Tibial artery (tissue), 4 donors: Measurements from ENCODE around the gene UNK.

ENCODE experiments used
- DNase-seq, 2 donors: peaks; one replicate each; pipeline ENCODE4 v3.0.0-alpha.2; 2019
- H3K27ac ChIP-seq, 2 donors: fragments of 200-600 bp; sonication (generic) in 1 of 2; 1 replicate in 1 of 2; 2 replicates in 1 of 2; pipeline ENCODE4 v1.5.1; 2018 to 2019; ENCODE audit warnings: mild to moderate bottlenecking in 1 of 2
- H3K27me3 ChIP-seq, 2 donors: fragments of 200-600 bp; sonication (generic) in 1 of 2; one replicate each; pipeline versions ENCODE4 v1.5.1 to v1.6.0; 2016 to 2019
- H3K36me3 ChIP-seq, 3 donors: fragments of 200-600 bp; sonication (generic) in 2 of 3; one replicate each; pipeline ENCODE4 v1.5.1; 2016 to 2019; ENCODE audit warnings: mild to moderate bottlenecking in 2 of 3
- H3K4me1 ChIP-seq, 4 donors: fragments of 200-600 bp; sonication (generic) in 2 of 4; 1 replicate in 3 of 4; 2 replicates in 1 of 4; pipeline ENCODE4 v1.5.1; 2016 to 2019
- H3K4me3 ChIP-seq, 2 donors: fragments of 200-600 bp; sonication (generic) in 1 of 2; 1 replicate in 1 of 2; 2 replicates in 1 of 2; pipeline ENCODE4 v1.5.1; 2018 to 2019; ENCODE audit warnings: mild to moderate bottlenecking in 2 of 2
- H3K9me3 ChIP-seq, 3 donors: fragments of 200-600 bp; sonication (generic) in 1 of 3; one replicate each; pipeline ENCODE4 v1.5.1; 2016 to 2019
- CTCF ChIP-seq, 2 experiments: fragments of 200-600 bp in 1 of 2; fragments of 450-650 bp in 1 of 2; IDR thresholded peaks; one replicate each; pipeline ENCODE4 v1.5.1; 2017 to 2019; ENCODE audit warnings: antibody characterized with exemption in 2 of 2, mild to moderate bottlenecking in 1 of 2, moderate library complexity in 1 of 2
- intact Hi-C: fragments of 100-400 bp; cut with DNase I; formaldehyde crosslinking; loops from one replicate; pipeline ENCODE4 v1.15.0; 2023; ENCODE audit warnings: low total_unique reads

UNK gene

DNA sequence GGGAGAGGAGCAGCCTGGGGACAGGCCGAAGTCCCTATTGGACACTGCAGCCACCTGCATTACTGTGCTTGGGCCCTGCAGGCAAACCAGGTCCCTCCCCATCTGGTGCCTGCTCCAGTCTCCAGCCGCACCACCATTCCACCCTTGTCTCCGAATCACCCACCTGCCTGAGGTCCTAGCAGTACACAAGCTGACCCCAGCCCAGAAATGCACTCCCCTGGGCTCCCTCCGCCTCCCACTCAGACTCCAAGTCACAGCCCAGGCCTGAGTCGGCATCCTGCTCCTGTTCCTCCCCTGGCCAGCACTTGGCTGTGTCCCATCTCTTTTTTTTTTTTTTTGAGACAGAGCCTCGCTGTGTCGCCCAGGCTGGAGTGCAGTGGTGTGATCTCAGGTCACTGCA is 53.3 kb downstream of the UNK start:
- peaks cover 0 to 64% (median 28%) of the 10 kb centered on the region in 3 donors for H3K36me3 ChIP-seq
- intact Hi-C loops, result no loop called here
- peaks cover 0 to 6% (median 3%) of the 10 kb centered on the region in 4 donors for H3K4me1 ChIP-seq

GRCh38 chr17:75838410-75838809 is 53.8 kb downstream of the UNK start:
- intact Hi-C loops, result no loop called here

More for the DNA sequence above, 53.3 kb downstream of the UNK start:
- Histone ChIP-seq H3K27me3 (no peaks in the 10 kb centered on the region), H3K9me3 (no peaks in the 10 kb centered on the region), H3K4me3 (no peak overlapping the region), H3K27ac (no peak overlapping the region)
- no peak for TF ChIP-seq CTCF (IDR thresholded peaks at IDR 0.05)
- DNase-seq, result no peak

DNA sequence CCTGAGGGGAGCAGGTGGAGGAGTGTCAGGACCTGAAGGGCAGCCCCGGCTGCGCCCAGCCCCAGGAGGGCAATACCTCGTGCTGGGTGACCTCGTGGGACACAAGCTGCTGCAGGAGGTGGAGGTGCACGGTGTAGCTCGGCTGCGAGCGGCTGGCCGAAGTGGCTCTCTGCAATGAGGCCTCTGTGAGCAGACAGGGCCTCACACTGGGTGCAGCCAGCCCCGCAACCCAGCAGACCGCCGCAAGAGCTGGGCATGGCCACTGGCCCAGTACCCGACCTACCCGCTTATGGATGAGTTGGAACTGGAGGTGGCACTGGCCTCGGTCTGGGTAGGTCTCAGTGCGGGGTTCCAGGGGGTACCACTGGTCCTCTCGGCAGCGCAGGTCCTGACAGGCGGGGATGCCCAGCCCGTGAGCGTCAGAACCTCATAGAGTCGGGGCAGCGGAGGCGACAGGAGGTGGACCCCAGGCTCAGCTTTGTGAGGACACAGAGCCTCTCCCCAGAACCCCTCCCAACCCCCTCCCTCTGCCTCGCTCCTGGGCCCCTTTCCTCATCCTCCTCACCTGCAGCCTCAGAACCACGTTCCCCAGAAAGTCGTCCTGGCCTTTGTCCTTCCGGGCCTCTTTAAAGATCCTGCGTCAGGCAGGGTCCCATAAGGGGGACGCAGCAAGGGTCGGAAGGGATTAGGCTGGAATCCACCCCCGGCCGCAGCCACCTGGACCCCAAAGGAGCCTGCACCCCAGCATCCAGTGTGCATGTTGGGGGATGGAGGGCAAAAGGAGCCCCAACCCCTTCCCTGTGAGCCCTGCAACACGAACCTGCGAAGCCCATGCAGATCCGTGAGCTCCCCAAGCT is 55.6 kb downstream of the UNK start:
- H3K27ac ChIP-seq, result no peak overlapping the region

More at GRCh38 chr17:75838410-75838809, 53.8 kb downstream of the UNK start:
- H3K36me3 ChIP-seq, result peaks cover 0 to 62% (median 26%) of the 10 kb centered on the region in 3 donors
- peaks cover 0 to 6% (median 3%) of the 10 kb centered on the region in 4 donors for H3K4me1 ChIP-seq
- DNase-seq, result no peak
- no peaks in the 10 kb centered on the region for H3K27me3 ChIP-seq
- H3K27ac ChIP-seq, result no peak overlapping the region
- no peak for TF ChIP-seq CTCF (IDR thresholded peaks at IDR 0.05)
- H3K4me3 ChIP-seq, result no peak overlapping the region
- no peaks in the 10 kb centered on the region for H3K9me3 ChIP-seq

GRCh38 chr17:75840799-75841164 is 56.2 kb downstream of the UNK start:
- DNase-seq, result no peak
- Histone ChIP-seq H3K9me3 (no peaks in the 10 kb centered on the region), H3K4me3 (no peak overlapping the region), H3K36me3 (peaks cover 0 to 42% (median 14%) of the 10 kb centered on the region in 3 donors), H3K4me1 (peaks cover 0 to 19% (median 14%) of the 10 kb centered on the region in 4 donors), H3K27me3 (no peaks in the 10 kb centered on the region), H3K27ac (no peak overlapping the region)
- intact Hi-C loops, result loop anchor here (5.0 kb wide), 1 partner anchor 47 kb away; no protein-coding TSS in a partner anchor
- no peak for TF ChIP-seq CTCF (IDR thresholded peaks at IDR 0.05)

More for the DNA sequence above, 55.6 kb downstream of the UNK start:
- Histone ChIP-seq H3K4me1 (peaks cover 0 to 18% (median 11%) of the 10 kb centered on the region in 4 donors), H3K27me3 (no peaks in the 10 kb centered on the region), H3K4me3 (no peak overlapping the region), H3K36me3 (peaks cover 0 to 47% (median 12%) of the 10 kb centered on the region in 3 donors), H3K9me3 (no peaks in the 10 kb centered on the region)
- DNase-seq, result no peak
- intact Hi-C loops, result loop anchor here (5.0 kb wide), 1 partner anchor 47 kb away; no protein-coding TSS in a partner anchor
- TF ChIP-seq CTCF (IDR thresholded peaks at IDR 0.05), result no peak

- H3K9me3 ChIP-seq, result no peaks in the 10 kb centered on the region
- H3K36me3 ChIP-seq, result peaks cover 16 to 48% (median 30%) of the 10 kb centered on the region in 3 donors
- no peak overlapping the region for H3K4me3 ChIP-seq
- H3K27me3 ChIP-seq, result no peaks in the 10 kb centered on the region
- DNase-seq, result no peak
- no peak for TF ChIP-seq CTCF (IDR thresholded peaks at IDR 0.05)
- intact Hi-C loops, result loop anchor here (5.0 kb wide), 1 partner anchor 45 kb away; no protein-coding TSS in a partner anchor
- H3K4me1 ChIP-seq, result peaks cover 0 to 36% (median 25%) of the 10 kb centered on the region in 4 donors
- no peak overlapping the region for H3K27ac ChIP-seq
These were observed 57.8 kb downstream of the UNK start for GRCh38 chr17:75842411-75842810.
